CMK (cell line): ENCODE data around the gene CD276.

ENCODE experiments used
- DNase-seq: peaks from one replicate; pipeline ENCODE4 v3.0.0-alpha.2; 2010; ENCODE audit warnings: low read depth

Gene CD276

GRCh38 chr15:73747847-73748590 is 63.8 kb downstream of the CD276 start:
- no peak for DNase-seq

- DNase-seq, result no peak
These were observed 64.5 kb downstream of the CD276 start for GRCh38 chr15:73748730-73749129.

GRCh38 chr15:73749533-73749932 is 65.3 kb downstream of the CD276 start:
- DNase-seq, result no peak

- no peak for DNase-seq
These were observed 65.8 kb downstream of the CD276 start for GRCh38 chr15:73749971-73750370.

- no peak for DNase-seq
These were observed 66.3 kb downstream of the CD276 start for GRCh38 chr15:73750438-73750837.

GRCh38 chr15:73750951-73751350 is 66.8 kb downstream of the CD276 start:
- no peak for DNase-seq

GRCh38 chr15:73751511-73751898 is 67.3 kb downstream of the CD276 start:
- no peak for DNase-seq

GRCh38 chr15:73751899-73752805 is 68.0 kb downstream of the CD276 start:
- no peak for DNase-seq

GRCh38 chr15:73752806-73753193 is 68.6 kb downstream of the CD276 start:
- no peak for DNase-seq

- no peak for DNase-seq
These were observed 69.3 kb downstream of the CD276 start, which contains the start of gene INSYN1 for GRCh38 chr15:73753250-73754130. INSYN1 (minus strand) TSS chr15:73753351; CDS start chr15:73751130, 2,221 bp downstream.

- no peak for DNase-seq
These were observed 70.3 kb downstream of the CD276 start for GRCh38 chr15:73754461-73754860.

GRCh38 chr15:73755481-73755880 is 71.3 kb downstream of the CD276 start:
- no peak for DNase-seq

GRCh38 chr15:73755946-73756345 is 71.8 kb downstream of the CD276 start:
- no peak for DNase-seq

GRCh38 chr15:73756390-73756789 is 72.2 kb downstream of the CD276 start:
- no peak for DNase-seq

- DNase-seq, result no peak
These were observed 72.8 kb downstream of the CD276 start for GRCh38 chr15:73756947-73757513.

- no peak for DNase-seq
These were observed 73.4 kb downstream of the CD276 start for GRCh38 chr15:73757571-73757970.

- no peak for DNase-seq
These were observed 74.3 kb downstream of the CD276 start for GRCh38 chr15:73758461-73758860.

- DNase-seq, result no peak
These were observed 76.4 kb downstream of the CD276 start for GRCh38 chr15:73760330-73761329.

GRCh38 chr15:73763931-73764330 is 79.7 kb downstream of the CD276 start:
- DNase-seq, result no peak
